HepG2 (cell line): ENCODE measurements around the gene KLRC4. TPM values are rescaled to one million over a fixed set of nuclear protein-coding genes. Genes with fewer than 3 reads are reported as not detected.
A peak's percentile ranks its signal among the peaks of the same experiment; 100 is the strongest.

Experiments used
- DMAP1 ChIP-seq: IDR thresholded peaks from 2 replicates; pipeline ENCODE4 v1.6.1; 2016
- DR1 ChIP-seq: sonication (generic); formaldehyde crosslinking; IDR thresholded peaks from 2 replicates; pipeline ENCODE4 v1.8.0; 2021; ENCODE audit warnings: mild to moderate bottlenecking, missing genetic modification reagents, inconsistent platforms
- FOSL2 ChIP-seq: sonication (generic); formaldehyde crosslinking; IDR thresholded peaks from 2 replicates; pipeline ENCODE4 v1.4.0; 2020; ENCODE audit warnings: missing genetic modification reagents
- FOXO4 ChIP-seq: sonication (generic); formaldehyde crosslinking; conservative IDR thresholded peaks from 2 replicates; pipeline ENCODE4 v1.8.1; 2023; ENCODE audit warnings: missing genetic modification reagents
- HMGXB4 ChIP-seq, 2 experiments: sonication (generic) in 1 of 2; formaldehyde crosslinking in 1 of 2; IDR thresholded peaks; 2 replicates each; pipeline versions ENCODE4 v1.4.0 to v1.6.1; 2018 to 2020; ENCODE audit warnings: missing genetic modification reagents in 2 of 2, borderline replicate concordance in 1 of 2, low read depth in 1 of 2, mild to moderate bottlenecking in 1 of 2, missing biosample characterization in 1 of 2
- IRX3 ChIP-seq: sonication (generic); formaldehyde crosslinking; IDR thresholded peaks from 2 replicates; pipeline ENCODE4 v1.8.1; 2023; ENCODE audit warnings: mild to moderate bottlenecking, low read depth, missing genetic modification reagents, borderline replicate concordance
- NCOR1 ChIP-seq: fragments of 200-600 bp; sonication (generic); IDR thresholded peaks from 2 replicates; pipeline ENCODE4 v1.7.0; 2017; ENCODE audit warnings: antibody characterized with exemption, low read length, borderline replicate concordance
- PLSCR1 ChIP-seq: sonication (generic); formaldehyde crosslinking; IDR thresholded peaks from 2 replicates; pipeline ENCODE4 v1.5.0; 2020; ENCODE audit warnings: missing genetic modification reagents, mild to moderate bottlenecking, borderline replicate concordance
- RXRB ChIP-seq: IDR thresholded peaks from 2 replicates; pipeline ENCODE4 v1.6.1; 2016; ENCODE audit warnings: borderline replicate concordance, missing genetic modification reagents, missing compliant biosample characterization
- TAF1 ChIP-seq: sonication (generic); formaldehyde crosslinking; IDR thresholded peaks from 2 replicates; pipeline ENCODE4 v1.4.0; 2020; ENCODE audit warnings: missing genetic modification reagents
- TFAP4 ChIP-seq: sonication (generic); IDR thresholded peaks from 2 replicates; pipeline ENCODE4 v1.6.1; 2016; ENCODE audit warnings: low read depth, borderline replicate concordance
- TIGD3 ChIP-seq: sonication (generic); formaldehyde crosslinking; IDR thresholded peaks from 2 replicates; pipeline ENCODE4 v1.5.1; 2020; ENCODE audit warnings: mild to moderate bottlenecking, missing genetic modification reagents, borderline replicate concordance
- ZFX ChIP-seq: sonication (generic); formaldehyde crosslinking; IDR thresholded peaks from 2 replicates; pipeline ENCODE4 v1.4.0; 2020; ENCODE audit warnings: mild to moderate bottlenecking, low read depth, missing genetic modification reagents, moderate library complexity
- ZNF414 ChIP-seq: sonication (generic); formaldehyde crosslinking; IDR thresholded peaks from 2 replicates; pipeline ENCODE4 v1.5.0; 2020; ENCODE audit warnings: missing genetic modification reagents
- ZNF577 ChIP-seq: sonication (generic); formaldehyde crosslinking; IDR thresholded peaks from 2 replicates; pipeline ENCODE4 v1.4.0; 2020; ENCODE audit warnings: mild to moderate bottlenecking, low read depth, missing genetic modification reagents, borderline replicate concordance
- ZNF839 ChIP-seq: sonication (generic); formaldehyde crosslinking; IDR thresholded peaks from 2 replicates; pipeline ENCODE4 v1.4.0; 2020; ENCODE audit warnings: missing genetic modification reagents, mild to moderate bottlenecking, borderline replicate concordance
- polyA plus RNA-seq, 8 experiments: library from polyadenylated mRNA; depleted of rRNA in 3 of 8; stranded (reverse) in 7 of 8; unstranded in 1 of 8; fragments of >200 nt; fragmentation: Illumina TruSeq in 4 of 8; extraction: Trizol in 4 of 8; gene quantifications; 2 replicates each; pipeline versions ENCODE4 v1.2.1 to v1.2.3, GENCODE V29; 2011 to 2016; ENCODE audit warnings: low read depth in 4 of 8, missing spikeins in 1 of 8, mixed read lengths in 1 of 8; ENCODE audit not compliant: insufficient read depth in 1 of 8
- total RNA-seq, 5 experiments: library from RNA; depleted of rRNA; stranded (reverse); fragments of >200 nt; fragmentation: Illumina TruSeq; extraction: Trizol; gene quantifications; 2 replicates each; pipeline ENCODE4 v1.2.3, GENCODE V29; 2016; ENCODE audit warnings: low read depth in 1 of 5

KLRC4 gene
- total and polyA plus RNA-seq, 2 of the 13 experiments (the other 11 are each of a cell fraction or from before 2014, with no cell fraction given), result 0.09 TPM; not detected in 1

- TF ChIP-seq FOXO4 (no peak), TFAP4 (no peak), DMAP1 (CRISPR knock-in tag) (no peak), DR1 (CRISPR knock-in tag) (no peak), IRX3 (CRISPR knock-in tag) (no peak), TAF1 (peak; percentile 48), ZNF414 (0 out of 2 replicates have a peak, but pooled peaks have one; percentile 25), RXRB (CRISPR knock-in tag) (no peak), ZFX (CRISPR knock-in tag) (peak; percentile 79), HMGXB4 (CRISPR knock-in tag; IDR thresholded peaks at IDR 0.05; ENCODE audit: borderline replicate concordance in 1 of 2, low read depth in 1 of 2) (peak in 1 of 2 experiments; percentile 38; a peak in 2 of 4 replicates), TIGD3 (no peak), PLSCR1 (CRISPR knock-in tag) (no peak), FOSL2 (CRISPR knock-in tag) (no peak), ZNF839 (CRISPR knock-in tag) (no peak), NCOR1 (no peak), ZNF577 (CRISPR knock-in tag) (no peak)
Measured at GRCh38 chr12:10363914-10364814, 45.4 kb downstream of the KLRC4 start (continued).
